GM18951 (cell line): ENCODE data around the gene FBLIM1.

Experiments
- POLR2A ChIP-seq: IDR thresholded peaks from 4 replicates; pipeline ENCODE4 v1.6.1; 2011; ENCODE audit warnings: mild to moderate bottlenecking; ENCODE audit not compliant: insufficient read length, insufficient read depth; ENCODE audit errors: extremely low read depth
- in situ Hi-C: fragments of 300-500 bp; cut with MboI; formaldehyde crosslinking; loops from one replicate; pipeline ENCODE4 v1.12.0; 2022; ENCODE audit warnings: low sequenced_read_pairs, mixed read lengths, inconsistent platforms; ENCODE audit not compliant: unreplicated experiment

The FBLIM1 gene

GRCh38 chr1:15757575-15758342, 836 bp upstream of the FBLIM1 start:
- TF ChIP-seq POLR2A = no peak
- in situ Hi-C loops = no loop called here

- in situ Hi-C loops = no loop called here
- no peak for TF ChIP-seq POLR2A
Measured at GRCh38 chr1:15758953-15759661, 512 bp downstream of the FBLIM1 start.

GRCh38 chr1:15760520-15761211, 2.1 kb downstream of the FBLIM1 start:
- in situ Hi-C loops = no loop called here
- no peak for TF ChIP-seq POLR2A

- in situ Hi-C loops = no loop called here
- no peak for TF ChIP-seq POLR2A
Measured at GRCh38 chr1:15761366-15762128, 3.0 kb downstream of the FBLIM1 start.

GRCh38 chr1:15762546-15762945, 4.0 kb downstream of the FBLIM1 start:
- TF ChIP-seq POLR2A = no peak
- in situ Hi-C loops = no loop called here

- TF ChIP-seq POLR2A = no peak
- in situ Hi-C loops = no loop called here
Measured at GRCh38 chr1:15764269-15764764, 5.7 kb downstream of the FBLIM1 start.

GRCh38 chr1:15764890-15765289, 6.3 kb downstream of the FBLIM1 start:
- no peak for TF ChIP-seq POLR2A
- in situ Hi-C loops = no loop called here

GRCh38 chr1:15765495-15766194, 7.0 kb downstream of the FBLIM1 start:
- in situ Hi-C loops = no loop called here
- no peak for TF ChIP-seq POLR2A

- in situ Hi-C loops = no loop called here
- TF ChIP-seq POLR2A = no peak
Measured at GRCh38 chr1:15767941-15768340, 9.3 kb downstream of the FBLIM1 start.

GRCh38 chr1:15768388-15768787, 9.8 kb downstream of the FBLIM1 start:
- TF ChIP-seq POLR2A = no peak
- in situ Hi-C loops = no loop called here

GRCh38 chr1:15770313-15770962, 11.8 kb downstream of the FBLIM1 start:
- in situ Hi-C loops = no loop called here
- no peak for TF ChIP-seq POLR2A
